CD4-positive, alpha-beta T cell (primary cell): Measurements from ENCODE around the gene EIF4H. TPM values are rescaled to one million over a fixed set of nuclear protein-coding genes. Genes with fewer than 3 reads are reported as not detected.

Experiments
- ATAC-seq: fragments of 200-7000 bp; cut with Tn5 transposase; one replicate; pipeline ENCODE4 v1.10.0; 2022; ENCODE audit warnings: mild to moderate bottlenecking; ENCODE audit not compliant: poor library complexity
- CTCF ChIA-PET: fragments of 350-600 bp; sonication (Branson Sonifier 250); formaldehyde crosslinking; loops from one replicate; lab custom pipeline; 2021; ENCODE audit warnings: antibody characterized with exemption, inconsistent platforms; lab: Charles Lee
- POLR2A ChIA-PET: fragments of 350-600 bp; sonication (Branson Sonifier 250); formaldehyde crosslinking; loops from one replicate; lab custom pipeline; 2021; ENCODE audit warnings: antibody characterized with exemption, inconsistent platforms; lab: Charles Lee
- DNase-seq, 14 experiments: peaks; one replicate each; pipeline ENCODE4 v3.0.0-alpha.2; 2013 to 2020; ENCODE audit warnings: mixed read lengths in 2 of 14
- H3K27ac ChIP-seq, 2 donors: one replicate each; pipeline versions ENCODE4 v1.5.1 to v1.7.0; 2013; ENCODE audit warnings: low read length in 2 of 2, low read depth in 1 of 2, mild to moderate bottlenecking in 1 of 2
- H3K27me3 ChIP-seq, 2 experiments: 1 replicate in 1 of 2; 2 replicates in 1 of 2; pipeline versions ENCODE4 v1.6.1 to v1.7.0; 2013; ENCODE audit warnings: low read length in 2 of 2, control low read depth in 1 of 2, mild to moderate bottlenecking in 1 of 2, moderate library complexity in 1 of 2; ENCODE audit not compliant: insufficient read depth in 2 of 2, control insufficient read depth in 1 of 2
- H3K36me3 ChIP-seq: one replicate; pipeline ENCODE4 v1.6.1; 2013; ENCODE audit warnings: low read length, control low read depth; ENCODE audit not compliant: insufficient read depth
- H3K4me1 ChIP-seq: one replicate; pipeline ENCODE4 v1.6.1; 2013; ENCODE audit warnings: low read length, control low read depth; ENCODE audit not compliant: insufficient read depth
- H3K4me3 ChIP-seq: one replicate; pipeline ENCODE4 v1.5.1; 2013; ENCODE audit warnings: mild to moderate bottlenecking, low read length, moderate library complexity
- H3K9me3 ChIP-seq, 2 experiments: 1 replicate in 1 of 2; 2 replicates in 1 of 2; pipeline versions ENCODE4 v1.6.1 to v1.7.0; 2013; ENCODE audit warnings: low read length in 2 of 2, mild to moderate bottlenecking in 2 of 2, control low read depth in 1 of 2, moderate library complexity in 1 of 2; ENCODE audit not compliant: control insufficient read depth in 1 of 2, insufficient read depth in 1 of 2
- H3K27ac Mint-ChIP-seq: one replicate; pipeline ENCODE4 v1.8.0; 2020; ENCODE audit warnings: mixed read lengths
- H3K27me3 Mint-ChIP-seq: one replicate; pipeline ENCODE4 v1.8.0; 2021; ENCODE audit warnings: mixed read lengths
- H3K36me3 Mint-ChIP-seq: one replicate; pipeline ENCODE4 v1.8.0; 2021; ENCODE audit warnings: low read depth, mixed read lengths
- H3K4me1 Mint-ChIP-seq: one replicate; pipeline ENCODE4 v1.8.0; 2021; ENCODE audit warnings: low read depth, mixed read lengths
- H3K4me3 Mint-ChIP-seq: one replicate; pipeline ENCODE4 v1.8.0; 2020; ENCODE audit warnings: mild to moderate bottlenecking, mixed read lengths
- H3K9me3 Mint-ChIP-seq: one replicate; pipeline ENCODE4 v1.8.0; 2020; ENCODE audit warnings: mixed read lengths
- intact Hi-C, 2 experiments: fragments of 100-400 bp; cut with DNase I in 1 of 2; cut with micrococcal nuclease in 1 of 2; formaldehyde crosslinking; loops; one replicate each; pipeline versions ENCODE4 v1.15.1 to v1.9.0; 2023 to 2025; cut with DNase I, micrococcal nuclease
- total RNA-seq, 174 experiments: library from RNA in 2 of 174; stranded (reverse) in 2 of 174; gene quantifications; one replicate each; pipeline ENCODE4 v1.2.3 and lab custom pipeline; 2021 to 2026
- TF ChIP-seq, protein P1 (sequence below): fragments of 200-600 bp; IDR thresholded peaks from one replicate; pipeline ENCODE4 v1.8.0; 2022; ENCODE audit warnings: antibody characterized with exemption, mild to moderate bottlenecking

Gene EIF4H
- total RNA-seq, 2 experiments from 2014 or later, result 311 to 316 TPM

DNA sequence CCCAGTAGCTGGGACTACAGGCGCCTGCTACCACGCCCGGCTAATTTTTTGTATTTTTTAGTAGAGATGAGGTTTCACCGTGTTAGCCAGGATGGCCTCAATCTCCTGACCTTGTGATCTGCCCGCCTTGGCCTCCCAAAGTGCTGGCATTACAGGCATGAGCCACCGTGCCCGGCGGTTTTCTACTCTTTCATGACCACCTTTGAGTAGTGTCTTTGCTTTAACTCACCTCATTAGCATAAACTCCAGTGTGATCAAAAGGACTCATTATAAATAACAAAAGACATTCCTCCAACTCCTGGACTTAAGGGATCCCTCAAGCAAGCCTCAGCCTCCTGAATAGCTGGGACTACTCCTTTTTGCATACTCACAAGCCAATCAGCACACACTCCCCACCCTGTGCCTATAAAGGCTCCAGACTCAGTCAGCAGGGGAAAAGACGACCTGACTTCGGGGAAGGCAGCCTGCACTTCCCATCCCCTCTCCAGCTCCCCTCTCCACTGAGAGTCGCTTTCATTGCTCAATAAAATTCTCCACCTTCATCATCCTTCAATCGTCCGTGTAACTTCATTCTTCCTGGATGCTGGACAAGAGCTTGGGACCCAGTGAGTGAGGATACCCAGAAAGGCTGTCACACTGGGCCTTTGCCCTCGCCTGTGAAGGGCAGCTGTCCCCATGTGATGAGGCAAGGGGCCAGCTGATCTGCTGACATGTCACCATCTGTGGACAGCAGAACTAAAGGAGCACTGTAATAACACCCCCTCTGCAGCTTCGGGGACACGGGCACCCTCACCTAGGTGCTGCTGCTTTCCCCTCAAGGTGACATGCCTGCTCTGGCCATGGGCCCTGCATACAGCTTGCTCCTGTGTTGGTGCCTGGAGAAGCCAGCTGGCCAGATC lies 35.0 kb upstream of the EIF4H start:
- H3K4me3 ChIP-seq, result no peak overlapping the region
- no peaks in the 10 kb centered on the region for H3K27me3 Mint-ChIP-seq
- no peaks in the 10 kb centered on the region for H3K36me3 Mint-ChIP-seq
- H3K27me3 ChIP-seq, result no peaks in the 10 kb centered on the region
- no peak overlapping the region for H3K27ac Mint-ChIP-seq
- ChIA-PET POLR2A (no interaction called here), CTCF (no interaction called here)
- TF ChIP-seq, protein P1, sequence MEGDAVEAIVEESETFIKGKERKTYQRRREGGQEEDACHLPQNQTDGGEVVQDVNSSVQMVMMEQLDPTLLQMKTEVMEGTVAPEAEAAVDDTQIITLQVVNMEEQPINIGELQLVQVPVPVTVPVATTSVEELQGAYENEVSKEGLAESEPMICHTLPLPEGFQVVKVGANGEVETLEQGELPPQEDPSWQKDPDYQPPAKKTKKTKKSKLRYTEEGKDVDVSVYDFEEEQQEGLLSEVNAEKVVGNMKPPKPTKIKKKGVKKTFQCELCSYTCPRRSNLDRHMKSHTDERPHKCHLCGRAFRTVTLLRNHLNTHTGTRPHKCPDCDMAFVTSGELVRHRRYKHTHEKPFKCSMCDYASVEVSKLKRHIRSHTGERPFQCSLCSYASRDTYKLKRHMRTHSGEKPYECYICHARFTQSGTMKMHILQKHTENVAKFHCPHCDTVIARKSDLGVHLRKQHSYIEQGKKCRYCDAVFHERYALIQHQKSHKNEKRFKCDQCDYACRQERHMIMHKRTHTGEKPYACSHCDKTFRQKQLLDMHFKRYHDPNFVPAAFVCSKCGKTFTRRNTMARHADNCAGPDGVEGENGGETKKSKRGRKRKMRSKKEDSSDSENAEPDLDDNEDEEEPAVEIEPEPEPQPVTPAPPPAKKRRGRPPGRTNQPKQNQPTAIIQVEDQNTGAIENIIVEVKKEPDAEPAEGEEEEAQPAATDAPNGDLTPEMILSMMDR, result no peak
- H3K9me3 ChIP-seq, result no peaks in the 10 kb centered on the region
- no peak overlapping the region for H3K27ac ChIP-seq
- DNase-seq (no peak), ATAC-seq (no peak)
- H3K4me3 Mint-ChIP-seq, result no peak overlapping the region
- H3K36me3 ChIP-seq, result no peaks in the 10 kb centered on the region
- no peaks in the 10 kb centered on the region for H3K9me3 Mint-ChIP-seq
- intact Hi-C loops, result no loop called here
- H3K4me1 Mint-ChIP-seq, result no peaks in the 10 kb centered on the region
- H3K4me1 ChIP-seq, result peaks cover 3% of the 10 kb centered on the region

DNA sequence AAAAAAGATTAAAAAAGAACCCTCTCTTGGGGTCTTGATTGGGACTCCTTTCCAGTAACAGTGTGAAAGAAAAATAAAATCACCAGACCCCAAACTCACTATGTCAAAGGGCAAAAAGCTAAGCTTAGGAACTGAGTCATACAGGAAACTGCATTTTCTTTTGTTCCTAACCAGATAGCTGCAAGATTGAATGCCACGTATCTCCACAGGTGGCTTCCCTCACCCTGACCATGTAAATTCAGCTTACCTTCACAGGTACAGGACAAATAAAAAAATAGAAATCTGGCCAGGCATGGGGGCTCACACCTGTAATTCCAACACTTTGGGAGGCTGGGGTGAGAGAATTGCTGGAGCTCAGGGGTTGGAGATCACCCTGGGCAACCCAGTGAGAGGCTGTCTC lies 32.5 kb upstream of the EIF4H start:
- ChIA-PET CTCF (interaction anchor here (0.7 kb wide), 1 partner anchor 25 kb away, joined by 4 read pairs; no protein-coding TSS in a partner anchor), POLR2A (no interaction called here)
- peaks cover 0 to 5% of the 10 kb centered on the region in 2 experiments for H3K9me3 ChIP-seq
- H3K27me3 ChIP-seq, result no peaks in the 10 kb centered on the region
- H3K4me1 ChIP-seq, result peaks cover 3% of the 10 kb centered on the region
- peaks cover 3% of the 10 kb centered on the region for H3K27me3 Mint-ChIP-seq
- no peak for ATAC-seq
- no peak for DNase-seq
- H3K27ac Mint-ChIP-seq, result no peak overlapping the region
- H3K9me3 Mint-ChIP-seq, result no peaks in the 10 kb centered on the region
- H3K4me3 ChIP-seq, result no peak overlapping the region
- intact Hi-C loops, result no loop called here
- H3K4me3 Mint-ChIP-seq, result no peak overlapping the region
- no peaks in the 10 kb centered on the region for H3K36me3 ChIP-seq
- no peaks in the 10 kb centered on the region for H3K4me1 Mint-ChIP-seq
- H3K27ac ChIP-seq, result no peak overlapping the region
- TF ChIP-seq, protein P1, result no peak
- no peaks in the 10 kb centered on the region for H3K36me3 Mint-ChIP-seq

DNA sequence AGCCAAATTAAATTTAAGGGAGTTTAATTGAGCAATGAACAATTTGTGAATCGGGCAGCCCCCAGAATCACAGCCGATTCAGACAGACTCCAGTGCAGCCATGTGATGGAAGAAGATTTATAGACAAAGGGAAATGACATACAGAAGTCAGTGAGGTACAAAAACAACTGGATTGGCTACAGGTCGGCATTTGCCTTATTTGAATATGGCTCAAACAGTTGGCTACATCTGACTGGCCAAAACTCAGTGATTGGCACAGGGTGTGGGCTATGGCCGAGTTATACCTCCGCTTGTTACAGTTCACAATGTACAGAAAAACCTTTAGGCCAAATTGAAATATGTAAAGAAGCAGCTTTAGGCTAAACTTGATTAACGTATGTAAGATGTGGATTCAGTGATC lies 30.8 kb upstream of the EIF4H start:
- Mint-ChIP-seq H3K27ac (no peak overlapping the region), H3K4me1 (no peaks in the 10 kb centered on the region), H3K9me3 (no peaks in the 10 kb centered on the region), H3K4me3 (no peak overlapping the region), H3K36me3 (no peaks in the 10 kb centered on the region), H3K27me3 (peaks cover 3% of the 10 kb centered on the region)
- Histone ChIP-seq H3K4me1 (peaks cover 3% of the 10 kb centered on the region), H3K36me3 (no peaks in the 10 kb centered on the region), H3K27ac (no peak overlapping the region), H3K27me3 (no peaks in the 10 kb centered on the region), H3K4me3 (no peak overlapping the region), H3K9me3 (peaks cover 0 to 5% of the 10 kb centered on the region in 2 experiments)
- DNase-seq (no peak), ATAC-seq (no peak)
- intact Hi-C loops, result no loop called here
- ChIA-PET CTCF (no interaction called here), POLR2A (no interaction called here)
- TF ChIP-seq, protein P1, result no peak
